PC-9 (cell line): Measurements from ENCODE around the gene ZNF530. TPM values are rescaled to one million over a fixed set of nuclear protein-coding genes. Genes with fewer than 3 reads are reported as not detected.

Source experiments
- BruUV-seq: library from RNA; stranded (reverse); fragments of 400-500 nt; replicated peaks from 2 replicates; lab custom pipeline; 2021; lab: Mats Ljungman, UMichigan
- CTCF ChIA-PET: fragments of 300-600 bp; sonication (Branson Sonifier 250); formaldehyde crosslinking; loops from one replicate; lab custom pipeline; 2022; ENCODE audit warnings: antibody characterized with exemption; lab: Charles Lee
- POLR2A ChIA-PET: fragments of 300-600 bp; sonication (Branson Sonifier 250); formaldehyde crosslinking; loops from one replicate; lab custom pipeline; 2022; ENCODE audit warnings: antibody characterized with exemption; ENCODE audit not compliant: unreplicated experiment; lab: Charles Lee
- DNase-seq, 2 experiments: peaks; one replicate each; pipeline versions ENCODE4 v3.0.0 to v3.0.0-alpha.2; 2015 to 2022; ENCODE audit warnings: mixed read lengths in 1 of 2
- H2AFZ ChIP-seq: fragments of 200-600 bp; sonication (generic); 2 replicates; pipeline ENCODE4 v1.8.1; 2017; ENCODE audit warnings: antibody characterized with exemption
- H3F3A ChIP-seq: fragments of 200-600 bp; sonication (generic); 2 replicates; pipeline ENCODE4 v1.8.1; 2017; ENCODE audit warnings: antibody characterized with exemption, mild to moderate bottlenecking, low read depth; ENCODE audit not compliant: insufficient read depth
- H3K27ac ChIP-seq: fragments of 200-600 bp; sonication (generic); 2 replicates; pipeline ENCODE4 v1.6.1; 2016; ENCODE audit warnings: mixed run types
- H3K27me3 ChIP-seq: fragments of 200-600 bp; sonication (generic); 2 replicates; pipeline ENCODE4 v1.6.1; 2016; ENCODE audit warnings: low read depth, mixed run types; ENCODE audit not compliant: insufficient read depth
- H3K36me3 ChIP-seq: fragments of 200-600 bp; sonication (generic); 2 replicates; pipeline ENCODE4 v1.6.1; 2016; ENCODE audit warnings: low read depth, mixed run types
- H3K4me1 ChIP-seq: fragments of 200-600 bp; sonication (generic); replicated peaks from 2 replicates; pipeline ENCODE4 v1.6.1; 2016; ENCODE audit warnings: mixed run types; ENCODE audit not compliant: insufficient read depth
- H3K4me2 ChIP-seq: fragments of 200-600 bp; sonication (generic); 2 replicates; pipeline ENCODE4 v1.6.1; 2017; ENCODE audit warnings: mixed run types
- H3K4me3 ChIP-seq: fragments of 200-600 bp; sonication (generic); 2 replicates; pipeline ENCODE4 v1.6.1; 2016; ENCODE audit warnings: mixed run types
- H3K79me2 ChIP-seq: fragments of 200-600 bp; sonication (generic); 2 replicates; pipeline ENCODE4 v1.6.1; 2017; ENCODE audit warnings: low read depth, mixed run types
- H3K9me2 ChIP-seq: fragments of 200-600 bp; sonication (generic); 2 replicates; pipeline ENCODE4 v1.8.1; 2017; ENCODE audit warnings: mild to moderate bottlenecking; ENCODE audit not compliant: insufficient read depth
- H3K9me3 ChIP-seq: fragments of 200-600 bp; sonication (generic); 2 replicates; pipeline ENCODE4 v1.8.1; 2016; ENCODE audit warnings: low read depth; ENCODE audit not compliant: insufficient read depth
- H4K20me1 ChIP-seq: fragments of 200-600 bp; sonication (generic); 2 replicates; pipeline ENCODE4 v1.8.1; 2017; ENCODE audit not compliant: insufficient read depth
- EZH2 ChIP-seq: fragments of 200-600 bp; sonication (generic); IDR thresholded peaks from 2 replicates; pipeline ENCODE4 v1.8.0; 2017; ENCODE audit warnings: antibody characterized with exemption, low read depth
- intact Hi-C: fragments of 100-400 bp; cut with micrococcal nuclease; formaldehyde crosslinking; loops from one replicate; pipeline ENCODE4 v1.10.0; 2022; ENCODE audit not compliant: unreplicated experiment
- total RNA-seq: library from RNA; stranded (reverse); gene quantifications from 2 replicates; pipeline ENCODE4 v1.2.3, GENCODE V29; 2021
- TF ChIP-seq, protein P1 (sequence below): fragments of 200-600 bp; sonication (generic); conservative IDR thresholded peaks from 2 replicates; pipeline ENCODE4 v1.6.1; 2017; ENCODE audit warnings: mixed run types, antibody characterized with exemption, mild to moderate bottlenecking, moderate library complexity

The ZNF530 gene
- total RNA-seq, 1 experiment from 2014 or later: 10.5 TPM

DNA sequence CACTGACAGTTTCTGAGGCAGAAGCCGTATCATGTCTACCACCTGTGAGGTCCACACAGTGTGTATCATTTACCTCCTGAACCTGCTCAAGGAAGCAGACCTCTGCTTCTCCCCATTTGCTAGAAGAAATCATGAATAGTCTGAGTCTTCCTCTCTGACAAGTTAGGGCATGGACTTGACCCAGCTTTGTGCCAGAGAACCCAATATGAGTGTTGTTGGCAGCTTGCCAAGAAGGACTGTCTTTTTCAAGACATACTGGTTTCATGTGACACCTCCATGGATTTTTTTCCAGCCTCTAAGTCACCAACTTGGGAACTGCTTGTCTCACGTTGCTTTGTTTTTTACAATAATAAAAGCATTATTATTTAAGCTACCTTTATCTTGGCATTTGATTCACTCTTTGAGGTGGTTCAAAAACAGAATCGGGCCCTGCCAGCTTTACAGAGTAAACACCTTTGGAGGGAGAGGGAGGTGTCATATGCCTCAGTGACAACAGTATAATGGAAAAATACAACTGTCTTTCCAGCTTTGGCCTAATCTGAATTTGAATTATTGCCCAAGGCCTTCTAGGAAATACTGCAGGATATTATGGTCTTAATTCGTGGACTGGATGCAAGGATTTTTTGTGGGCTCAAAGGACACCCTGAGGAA, 42.8 kb downstream of the ZNF530 start:
- H3F3A ChIP-seq: no peaks in the 10 kb centered on the region
- peaks cover 48% of the 10 kb centered on the region for H3K36me3 ChIP-seq
- intact Hi-C loops: no loop called here
- no peaks in the 10 kb centered on the region for H3K9me2 ChIP-seq
- no peaks in the 10 kb centered on the region for H4K20me1 ChIP-seq
- POLR2A ChIA-PET: no interaction called here
- no peaks in the 10 kb centered on the region for H3K27me3 ChIP-seq
- H3K4me1 ChIP-seq: no peaks in the 10 kb centered on the region
- H3K27ac ChIP-seq: no peak overlapping the region
- no peaks in the 10 kb centered on the region for H3K79me2 ChIP-seq
- no peak overlapping the region for H3K4me2 ChIP-seq
- CTCF ChIA-PET: no interaction called here
- H3K4me3 ChIP-seq: peak overlapping the region; percentile 13; the same call in 1 of the 2 replicates
- no peak for DNase-seq
- H3K9me3 ChIP-seq: peaks cover 37% of the 10 kb centered on the region
- no TSS peak for BruUV-seq
- H2AFZ ChIP-seq: no peak overlapping the region
- TF ChIP-seq, protein P1, sequence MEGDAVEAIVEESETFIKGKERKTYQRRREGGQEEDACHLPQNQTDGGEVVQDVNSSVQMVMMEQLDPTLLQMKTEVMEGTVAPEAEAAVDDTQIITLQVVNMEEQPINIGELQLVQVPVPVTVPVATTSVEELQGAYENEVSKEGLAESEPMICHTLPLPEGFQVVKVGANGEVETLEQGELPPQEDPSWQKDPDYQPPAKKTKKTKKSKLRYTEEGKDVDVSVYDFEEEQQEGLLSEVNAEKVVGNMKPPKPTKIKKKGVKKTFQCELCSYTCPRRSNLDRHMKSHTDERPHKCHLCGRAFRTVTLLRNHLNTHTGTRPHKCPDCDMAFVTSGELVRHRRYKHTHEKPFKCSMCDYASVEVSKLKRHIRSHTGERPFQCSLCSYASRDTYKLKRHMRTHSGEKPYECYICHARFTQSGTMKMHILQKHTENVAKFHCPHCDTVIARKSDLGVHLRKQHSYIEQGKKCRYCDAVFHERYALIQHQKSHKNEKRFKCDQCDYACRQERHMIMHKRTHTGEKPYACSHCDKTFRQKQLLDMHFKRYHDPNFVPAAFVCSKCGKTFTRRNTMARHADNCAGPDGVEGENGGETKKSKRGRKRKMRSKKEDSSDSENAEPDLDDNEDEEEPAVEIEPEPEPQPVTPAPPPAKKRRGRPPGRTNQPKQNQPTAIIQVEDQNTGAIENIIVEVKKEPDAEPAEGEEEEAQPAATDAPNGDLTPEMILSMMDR: no peak
- no peak for TF ChIP-seq EZH2

DNA sequence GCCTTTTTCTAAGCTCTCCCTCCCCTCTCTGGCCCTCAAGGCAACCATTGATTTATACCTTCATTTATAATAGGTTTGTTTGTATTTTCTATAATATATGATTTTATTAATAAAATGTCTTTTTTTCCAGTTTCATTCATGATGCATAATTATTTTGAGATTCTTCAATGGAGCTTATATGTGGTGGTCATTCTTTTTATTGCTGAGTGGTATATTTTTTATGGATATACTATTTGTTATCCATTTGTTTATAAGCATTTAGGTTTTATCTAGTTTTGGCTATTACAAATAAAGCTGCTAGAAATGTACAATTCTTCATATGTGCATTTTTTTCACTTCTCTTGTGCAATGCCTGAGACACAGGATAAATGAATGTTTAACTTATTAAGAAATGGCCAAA, 44.0 kb downstream of the ZNF530 start:
- Histone ChIP-seq H3K9me2 (no peaks in the 10 kb centered on the region), H3K4me1 (no peaks in the 10 kb centered on the region)
- intact Hi-C loops: no loop called here

DNA sequence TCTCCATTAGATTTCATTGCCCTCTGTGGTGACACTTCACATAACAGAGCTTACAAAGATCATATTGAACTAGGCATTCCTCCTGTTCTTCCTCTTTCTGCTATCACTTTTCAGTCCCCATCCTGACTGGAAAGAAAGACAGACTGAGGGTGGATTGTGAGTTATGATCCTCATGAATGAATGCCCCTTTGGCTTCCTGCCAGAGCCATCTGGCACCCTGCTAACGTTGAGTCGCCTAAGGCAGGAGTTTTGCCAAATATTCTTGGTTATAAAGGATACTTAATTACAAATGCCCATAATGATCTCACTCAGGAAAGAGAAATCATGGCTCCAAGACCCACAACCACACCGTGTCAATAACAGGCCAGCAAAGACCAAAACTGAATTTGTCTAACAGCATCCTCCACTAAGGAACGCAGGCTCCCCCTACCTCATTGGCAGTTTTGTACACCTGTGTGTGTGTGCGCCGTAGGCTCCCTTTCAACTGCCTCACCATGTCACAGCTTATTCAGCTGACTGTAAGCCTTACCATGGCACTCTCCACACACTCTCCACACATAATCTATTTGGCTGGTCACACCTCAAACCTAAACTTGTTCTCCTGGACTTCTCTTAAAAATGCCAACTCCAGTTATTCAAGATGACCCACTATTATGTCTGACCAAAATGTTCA, 48.8 kb downstream of the ZNF530 start:
- ChIA-PET CTCF (no interaction called here), POLR2A (no interaction called here)
- Histone ChIP-seq H3K79me2 (no peaks in the 10 kb centered on the region), H3K36me3 (no peaks in the 10 kb centered on the region), H3K9me3 (peaks cover 4% of the 10 kb centered on the region), H2AFZ (no peak overlapping the region), H4K20me1 (no peaks in the 10 kb centered on the region), H3F3A (no peaks in the 10 kb centered on the region), H3K27me3 (no peaks in the 10 kb centered on the region), H3K4me2 (no peak overlapping the region), H3K4me1 (peaks cover 16% of the 10 kb centered on the region), H3K27ac (no peak overlapping the region), H3K9me2 (no peaks in the 10 kb centered on the region), H3K4me3 (no peak overlapping the region)
- BruUV-seq: no TSS peak
- intact Hi-C loops: no loop called here
- TF ChIP-seq, protein P1: no peak
- TF ChIP-seq EZH2: no peak
- no peak for DNase-seq

More for the DNA sequence above, 44.0 kb downstream of the ZNF530 start:
- Histone ChIP-seq H3F3A (no peaks in the 10 kb centered on the region), H2AFZ (no peak overlapping the region), H3K36me3 (peaks cover 40% of the 10 kb centered on the region), H3K79me2 (no peaks in the 10 kb centered on the region), H4K20me1 (no peaks in the 10 kb centered on the region), H3K4me3 (no peak overlapping the region), H3K4me2 (no peak overlapping the region), H3K27ac (no peak overlapping the region), H3K27me3 (no peaks in the 10 kb centered on the region), H3K9me3 (peaks cover 31% of the 10 kb centered on the region)
- POLR2A ChIA-PET: no interaction called here
- TF ChIP-seq EZH2: no peak
- TF ChIP-seq, protein P1: no peak
- DNase-seq: no peak
- BruUV-seq: no TSS peak
- CTCF ChIA-PET: interaction anchor here (0.6 kb wide), 1 partner anchor 96 kb away, joined by 3 read pairs; no protein-coding TSS in a partner anchor
